ELF-1 (cell line): ENCODE results near the gene LRRK1.

Source experiments
- DNase-seq: peaks from one replicate; pipeline ENCODE4 v3.0.0-alpha.2; 2016; ENCODE audit warnings: low read depth, low spot score

LRRK1 gene

GRCh38 chr15:101056366-101057334 is 137.5 kb downstream of the LRRK1 start:
- DNase-seq, result no peak

DNA sequence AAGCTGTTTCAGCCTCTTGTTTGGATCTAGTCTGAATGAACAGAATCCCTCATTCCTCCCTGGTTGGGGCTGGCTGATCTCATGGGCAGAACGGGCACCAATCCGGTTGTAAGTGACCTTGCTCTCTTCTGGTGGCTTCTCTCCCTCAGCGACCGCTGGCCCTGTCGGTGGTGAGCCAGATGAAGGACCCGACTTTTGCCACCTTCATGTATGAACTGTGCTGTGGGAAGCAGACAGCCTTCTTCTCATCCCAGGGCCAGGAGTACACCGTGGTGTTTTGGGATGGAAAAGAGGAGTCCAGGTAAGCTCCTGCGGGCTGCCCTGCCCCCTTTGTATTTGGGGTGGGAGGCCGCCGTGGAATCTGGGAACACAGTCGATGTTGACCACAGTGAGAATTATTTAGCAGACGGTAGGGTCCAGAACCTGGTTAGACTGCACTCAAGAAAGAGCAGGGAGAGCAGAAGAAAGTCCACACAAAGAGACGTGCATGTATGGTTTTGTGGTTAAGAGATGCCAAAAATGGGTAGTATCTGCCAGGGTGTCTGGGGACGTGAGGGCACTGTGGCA is 138.8 kb downstream of the LRRK1 start:
- no peak for DNase-seq

- no peak for DNase-seq
These were observed 139.6 kb downstream of the LRRK1 start for GRCh38 chr15:101058735-101059134.

DNA sequence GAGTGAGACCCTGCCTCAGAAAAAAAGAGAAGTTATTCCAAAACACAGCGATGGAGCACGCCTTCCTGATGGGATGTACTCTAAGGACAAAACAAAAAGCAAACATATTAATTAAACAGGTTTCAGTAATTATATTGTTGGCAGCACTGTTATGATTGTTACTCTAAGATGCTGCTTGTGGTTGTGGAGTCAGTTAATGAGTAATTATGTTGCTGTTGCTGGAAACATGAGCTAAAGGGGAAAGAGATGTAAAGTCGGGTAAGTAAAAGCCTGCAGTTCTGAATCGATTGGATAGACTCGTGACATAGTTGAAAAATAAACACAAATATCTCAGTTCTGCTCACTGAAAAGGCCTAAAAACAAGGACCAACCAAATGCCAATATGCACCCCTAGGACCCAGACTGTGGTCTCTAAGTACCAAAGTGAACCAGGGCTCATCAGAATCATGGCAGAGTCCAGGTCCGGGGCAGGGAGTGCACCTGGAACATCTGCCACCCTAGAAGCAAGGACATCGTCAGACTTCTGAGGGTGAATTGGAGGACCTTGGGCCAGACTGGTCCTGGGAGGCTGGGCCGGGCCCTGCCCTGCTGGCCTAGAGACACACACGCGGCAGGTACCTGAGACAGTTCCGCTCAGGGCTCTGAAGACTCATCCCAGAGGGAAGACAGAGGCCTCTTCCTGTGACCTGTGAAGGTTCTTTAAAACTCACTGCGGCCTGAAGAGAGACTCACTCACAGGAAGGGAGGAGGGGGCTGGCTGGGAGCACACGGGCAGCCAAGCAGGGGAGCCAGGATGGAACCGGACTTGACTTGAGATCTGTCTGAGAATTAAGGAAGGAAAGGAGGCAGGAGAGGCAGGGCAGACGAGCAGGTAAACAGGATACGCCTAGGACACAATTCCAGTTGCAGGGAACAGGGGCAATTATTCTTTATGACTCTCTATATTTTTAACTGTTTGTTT is 140.5 kb downstream of the LRRK1 start:
- DNase-seq, result no peak

DNA sequence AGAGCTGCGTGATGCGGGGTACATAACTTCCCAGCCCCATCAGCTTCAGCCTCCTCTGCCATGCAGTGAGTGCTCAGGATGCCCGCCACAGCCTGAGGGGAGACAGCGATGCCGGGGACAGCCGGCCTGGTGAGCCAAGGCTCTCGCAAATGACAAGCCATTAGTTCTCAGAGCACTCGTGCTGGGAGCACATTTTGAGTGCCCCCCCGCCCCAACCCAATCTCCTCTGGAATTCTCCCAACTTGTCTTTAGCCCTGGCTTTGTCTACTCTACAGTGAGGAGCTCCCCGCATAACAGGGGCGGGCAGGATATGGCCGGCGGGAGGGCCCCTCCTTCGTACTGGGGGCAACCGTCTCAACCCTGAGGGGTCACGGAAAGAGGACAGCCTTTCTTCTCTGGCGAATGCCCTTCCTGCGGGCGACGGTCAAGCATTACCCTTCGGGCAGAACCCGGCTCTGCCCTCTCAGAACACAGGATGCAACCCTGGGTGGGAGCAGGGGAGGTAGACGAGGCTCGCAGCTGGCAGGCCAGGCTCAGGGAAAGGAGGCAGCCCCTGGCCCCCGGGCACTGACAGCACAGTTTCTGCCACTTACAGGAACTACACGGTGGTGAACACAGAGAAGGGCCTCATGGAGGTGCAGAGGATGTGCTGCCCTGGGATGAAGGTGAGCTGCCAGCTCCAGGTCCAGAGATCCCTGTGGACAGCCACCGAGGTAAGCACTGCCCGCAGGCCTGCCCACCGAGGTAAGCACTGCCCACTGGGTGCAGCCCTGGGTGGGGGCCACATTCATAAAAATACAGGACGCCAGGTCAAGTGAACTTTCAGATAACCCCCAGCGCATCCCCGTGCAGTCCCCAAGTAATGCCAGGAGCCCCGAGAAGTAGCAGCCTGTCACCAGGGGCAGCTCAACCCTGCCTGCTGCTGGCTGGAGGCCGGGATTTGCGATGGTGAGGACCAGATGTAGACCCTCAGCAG is 141.7 kb downstream of the LRRK1 start:
- no peak for DNase-seq

GRCh38 chr15:101062063-101062462 is 142.9 kb downstream of the LRRK1 start:
- DNase-seq, result no peak

DNA sequence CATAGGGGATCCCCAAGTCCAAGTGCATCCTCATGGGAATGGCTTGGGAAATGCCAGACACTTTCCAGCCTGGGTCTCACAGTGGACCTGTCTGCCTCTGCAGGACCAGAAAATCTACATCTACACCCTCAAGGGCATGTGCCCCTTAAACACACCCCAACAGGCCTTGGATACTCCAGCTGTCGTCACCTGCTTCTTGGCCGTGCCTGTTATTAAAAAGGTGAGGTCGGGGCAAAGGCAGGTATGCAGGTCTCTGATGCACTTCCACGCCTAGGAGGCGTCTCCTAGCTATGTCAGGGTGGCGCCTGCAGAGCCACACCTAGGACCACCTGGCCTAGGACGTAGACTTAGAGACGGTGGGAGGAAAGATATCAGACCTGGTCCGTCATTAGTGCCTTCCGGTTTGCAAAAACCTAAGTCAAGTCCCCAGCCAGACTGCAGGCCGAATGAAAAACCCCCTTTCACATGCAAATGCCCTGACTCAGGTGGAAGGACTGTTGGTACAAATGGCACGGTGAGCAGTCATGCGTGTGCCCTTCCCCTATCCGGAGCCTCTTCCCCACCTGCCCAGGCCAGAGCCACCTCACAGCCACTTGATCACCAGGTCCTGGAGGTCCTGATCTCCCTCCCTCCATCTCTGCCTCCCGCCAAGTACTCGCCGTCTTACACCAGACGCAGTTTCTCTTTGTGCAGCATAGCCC is 143.5 kb downstream of the LRRK1 start:
- DNase-seq, result peak; percentile 60

- DNase-seq, result no peak
These were observed 144.1 kb downstream of the LRRK1 start for GRCh38 chr15:101063212-101063611.

DNA sequence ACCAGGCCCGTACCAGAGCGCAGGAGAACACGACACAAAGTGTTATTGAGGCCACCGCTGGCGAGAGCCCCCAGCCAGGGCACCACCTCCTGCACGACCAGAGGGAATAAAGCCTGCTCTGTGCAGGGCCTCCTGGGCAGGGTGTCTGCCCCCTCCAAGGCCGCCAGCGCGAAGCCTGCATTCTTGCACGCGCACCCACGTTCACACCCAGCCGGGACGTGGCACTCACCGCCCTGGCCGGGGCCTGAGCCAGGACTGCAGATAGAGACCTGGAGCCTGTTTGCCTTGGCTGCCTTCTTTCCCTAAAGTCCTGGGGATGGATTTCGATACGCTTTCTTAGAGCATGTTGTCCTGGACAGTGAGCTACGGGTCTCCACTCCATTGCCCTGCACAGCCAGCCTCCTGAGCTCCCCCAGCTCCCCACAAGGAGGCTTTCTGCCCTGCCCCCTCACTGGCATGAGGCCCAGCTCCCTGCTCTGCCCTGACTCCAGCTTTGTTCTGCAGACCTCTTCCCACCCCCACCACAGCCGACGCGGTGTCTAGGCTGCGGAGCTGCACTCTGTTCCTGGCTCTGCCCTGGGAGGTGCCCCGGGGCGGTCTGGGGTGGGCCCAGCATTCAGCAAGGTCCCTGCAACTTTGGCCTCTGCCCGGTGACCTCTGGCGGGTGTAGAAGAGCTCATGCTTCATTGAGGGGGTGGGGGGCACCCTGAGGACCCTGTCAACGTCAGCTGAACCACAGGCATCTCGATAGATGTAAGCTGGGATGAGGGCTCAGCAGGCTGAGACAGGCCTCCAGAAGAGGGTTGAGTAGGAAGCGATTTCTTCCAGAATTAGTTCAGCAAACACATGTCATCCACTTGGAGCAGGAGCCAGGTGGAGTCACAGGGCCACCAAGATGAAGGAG is 145.0 kb downstream of the LRRK1 start:
- peak; percentile 34 for DNase-seq

GRCh38 chr15:101064795-101065569 is 145.8 kb downstream of the LRRK1 start:
- DNase-seq, result no peak

DNA sequence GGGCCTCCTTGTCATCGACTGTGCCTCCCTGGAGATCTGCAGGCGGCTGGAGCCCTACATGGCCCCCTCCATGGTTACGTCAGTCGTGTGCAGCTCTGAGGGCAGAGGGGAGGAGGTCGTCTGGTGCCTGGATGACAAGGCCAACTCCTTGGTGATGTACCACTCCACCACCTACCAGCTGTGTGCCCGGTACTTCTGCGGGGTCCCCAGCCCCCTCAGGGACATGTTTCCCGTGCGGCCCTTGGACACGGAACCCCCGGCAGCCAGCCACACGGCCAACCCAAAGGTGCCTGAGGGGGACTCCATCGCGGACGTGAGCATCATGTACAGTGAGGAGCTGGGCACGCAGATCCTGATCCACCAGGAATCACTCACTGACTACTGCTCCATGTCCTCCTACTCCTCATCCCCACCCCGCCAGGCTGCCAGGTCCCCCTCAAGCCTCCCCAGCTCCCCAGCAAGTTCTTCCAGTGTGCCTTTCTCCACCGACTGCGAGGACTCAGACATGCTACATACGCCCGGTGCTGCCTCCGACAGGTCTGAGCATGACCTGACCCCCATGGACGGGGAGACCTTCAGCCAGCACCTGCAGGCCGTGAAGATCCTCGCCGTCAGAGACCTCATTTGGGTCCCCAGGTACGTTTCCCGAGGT is 146.5 kb downstream of the LRRK1 start:
- no peak for DNase-seq

DNA sequence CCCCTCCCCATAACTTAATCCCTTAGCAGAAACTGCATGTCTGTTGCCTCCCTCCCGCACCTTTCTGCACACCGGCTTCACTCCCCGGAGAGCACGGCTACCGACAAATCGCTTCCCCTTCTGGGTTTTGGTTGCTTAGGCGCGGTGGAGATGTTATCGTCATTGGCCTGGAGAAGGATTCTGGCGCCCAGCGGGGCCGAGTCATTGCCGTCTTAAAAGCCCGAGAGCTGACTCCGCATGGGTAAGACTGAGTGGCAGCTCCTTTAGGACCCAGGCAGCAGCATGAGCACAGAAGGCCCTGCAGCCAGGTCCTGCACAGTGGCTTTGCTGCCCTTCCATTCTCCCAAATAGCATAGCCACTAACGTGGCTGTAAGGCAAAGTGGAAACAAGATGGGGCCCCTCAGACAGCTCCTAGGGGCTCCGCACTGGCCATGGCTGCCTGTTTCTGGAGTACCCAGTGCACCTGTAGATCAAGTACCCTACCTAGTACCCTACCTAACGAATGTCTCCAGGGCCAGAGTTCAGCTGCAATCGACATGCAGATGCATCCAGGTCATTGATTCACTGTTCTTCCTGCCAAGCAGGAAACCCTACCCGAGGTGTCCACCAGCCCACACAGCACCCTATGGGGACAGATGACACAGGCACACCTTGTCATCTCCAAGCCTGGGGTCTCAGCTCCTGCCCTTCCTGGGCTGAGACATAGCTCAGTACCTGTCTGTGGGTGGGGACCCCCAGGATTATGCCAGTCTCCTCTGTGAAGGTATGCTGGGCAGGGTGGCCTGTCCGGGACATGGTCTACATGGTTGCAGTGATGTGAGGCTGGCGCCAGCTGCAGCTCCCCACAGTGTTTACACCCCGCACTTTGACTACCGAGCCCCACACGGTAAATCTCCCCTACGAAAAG is 147.6 kb downstream of the LRRK1 start:
- no peak for DNase-seq

- no peak for DNase-seq
These were observed 148.7 kb downstream of the LRRK1 start for GRCh38 chr15:101067660-101068522.

DNA sequence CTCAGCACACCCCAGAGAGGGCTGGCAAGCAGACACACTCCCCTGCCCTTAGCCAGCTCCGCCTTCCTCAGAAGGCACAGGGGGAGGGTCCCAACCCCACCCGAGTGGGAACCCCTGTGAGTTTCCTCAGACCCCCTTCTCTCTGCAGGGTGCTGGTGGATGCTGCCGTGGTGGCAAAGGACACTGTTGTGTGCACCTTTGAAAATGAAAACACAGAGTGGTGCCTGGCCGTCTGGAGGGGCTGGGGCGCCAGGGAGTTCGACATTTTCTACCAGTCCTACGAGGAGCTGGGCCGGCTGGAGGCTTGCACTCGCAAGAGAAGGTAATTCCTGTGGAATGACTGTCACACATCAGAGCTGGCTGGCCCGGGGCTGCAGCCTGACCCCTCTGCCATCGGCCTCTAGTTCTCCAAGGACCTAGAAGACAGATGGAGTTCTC is 149.4 kb downstream of the LRRK1 start:
- no peak for DNase-seq

- DNase-seq, result peak; percentile 100
These were observed 149.9 kb downstream of the LRRK1 start for GRCh38 chr15:101068961-101069653.
